Ishikawa (cell line): ENCODE measurements around the gene PROK1.

Experiments used
- CEBPB ChIP-seq: IDR thresholded peaks from 2 replicates; pipeline ENCODE4 v1.6.1; 2012
- CREB1 ChIP-seq: IDR thresholded peaks from 2 replicates; pipeline ENCODE4 v1.6.1; 2012; ENCODE audit warnings: low read depth
- EGR1 ChIP-seq: IDR thresholded peaks from 2 replicates; pipeline ENCODE4 v1.6.1; 2012
- EP300 ChIP-seq: IDR thresholded peaks from 2 replicates; pipeline ENCODE4 v1.6.1; 2012; ENCODE audit warnings: borderline replicate concordance
- NFIC ChIP-seq: IDR thresholded peaks from 2 replicates; pipeline ENCODE4 v1.6.1; 2012
- RAD21 ChIP-seq: IDR thresholded peaks from 2 replicates; pipeline ENCODE4 v1.6.1; 2012; ENCODE audit warnings: low read depth
- TAF1 ChIP-seq: IDR thresholded peaks from 2 replicates; pipeline ENCODE4 v1.6.1; 2012; ENCODE audit warnings: low read depth, mild to moderate bottlenecking
- TCF12 ChIP-seq: IDR thresholded peaks from 2 replicates; pipeline ENCODE4 v1.6.1; 2012; ENCODE audit warnings: low read depth
- YY1 ChIP-seq: IDR thresholded peaks from 2 replicates; pipeline ENCODE4 v1.6.1; 2012; ENCODE audit warnings: low read depth
- ZBTB7A ChIP-seq: IDR thresholded peaks from 2 replicates; pipeline ENCODE4 v1.6.1; 2012; ENCODE audit warnings: low read depth
- TF ChIP-seq, protein P1 (sequence below): IDR thresholded peaks from 2 replicates; pipeline ENCODE4 v1.6.1; 2012
- TF ChIP-seq, protein P2 (sequence below): IDR thresholded peaks from 2 replicates; pipeline ENCODE4 v1.6.1; 2012; ENCODE audit warnings: low read depth, mild to moderate bottlenecking

DNA sequence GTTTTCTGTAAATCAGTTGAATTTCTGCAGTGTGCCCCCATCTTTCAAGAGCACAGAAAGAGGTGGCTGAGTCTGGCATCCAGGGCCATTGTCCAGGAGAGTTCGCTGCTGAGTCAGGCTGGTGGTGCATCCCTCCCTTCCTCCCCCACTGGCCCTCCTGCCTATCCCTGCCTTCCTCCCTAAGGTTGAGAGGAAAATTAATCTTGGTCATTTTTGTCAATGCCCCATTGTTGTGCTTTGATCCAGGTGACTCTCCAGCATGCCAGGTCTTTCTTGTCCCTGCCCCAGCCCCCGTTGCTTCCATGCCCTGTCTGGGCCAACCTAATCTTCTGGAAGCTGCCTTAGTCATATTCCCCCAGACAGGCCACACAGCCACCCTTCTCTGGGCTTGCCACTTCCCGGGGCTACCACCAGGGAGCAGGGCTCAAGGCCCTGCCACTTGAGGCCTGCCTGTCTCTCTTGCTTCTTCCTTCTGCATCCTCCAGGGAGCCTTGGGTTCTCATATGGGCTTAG lies 26.6 kb downstream of the PROK1 start:
- no peak for TF ChIP-seq EP300
- no peak for TF ChIP-seq EGR1
- TF ChIP-seq CREB1 = no peak
- TF ChIP-seq, protein P1, sequence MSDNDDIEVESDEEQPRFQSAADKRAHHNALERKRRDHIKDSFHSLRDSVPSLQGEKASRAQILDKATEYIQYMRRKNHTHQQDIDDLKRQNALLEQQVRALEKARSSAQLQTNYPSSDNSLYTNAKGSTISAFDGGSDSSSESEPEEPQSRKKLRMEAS = no peak
- TF ChIP-seq TAF1 = no peak
- TF ChIP-seq, protein P2, sequence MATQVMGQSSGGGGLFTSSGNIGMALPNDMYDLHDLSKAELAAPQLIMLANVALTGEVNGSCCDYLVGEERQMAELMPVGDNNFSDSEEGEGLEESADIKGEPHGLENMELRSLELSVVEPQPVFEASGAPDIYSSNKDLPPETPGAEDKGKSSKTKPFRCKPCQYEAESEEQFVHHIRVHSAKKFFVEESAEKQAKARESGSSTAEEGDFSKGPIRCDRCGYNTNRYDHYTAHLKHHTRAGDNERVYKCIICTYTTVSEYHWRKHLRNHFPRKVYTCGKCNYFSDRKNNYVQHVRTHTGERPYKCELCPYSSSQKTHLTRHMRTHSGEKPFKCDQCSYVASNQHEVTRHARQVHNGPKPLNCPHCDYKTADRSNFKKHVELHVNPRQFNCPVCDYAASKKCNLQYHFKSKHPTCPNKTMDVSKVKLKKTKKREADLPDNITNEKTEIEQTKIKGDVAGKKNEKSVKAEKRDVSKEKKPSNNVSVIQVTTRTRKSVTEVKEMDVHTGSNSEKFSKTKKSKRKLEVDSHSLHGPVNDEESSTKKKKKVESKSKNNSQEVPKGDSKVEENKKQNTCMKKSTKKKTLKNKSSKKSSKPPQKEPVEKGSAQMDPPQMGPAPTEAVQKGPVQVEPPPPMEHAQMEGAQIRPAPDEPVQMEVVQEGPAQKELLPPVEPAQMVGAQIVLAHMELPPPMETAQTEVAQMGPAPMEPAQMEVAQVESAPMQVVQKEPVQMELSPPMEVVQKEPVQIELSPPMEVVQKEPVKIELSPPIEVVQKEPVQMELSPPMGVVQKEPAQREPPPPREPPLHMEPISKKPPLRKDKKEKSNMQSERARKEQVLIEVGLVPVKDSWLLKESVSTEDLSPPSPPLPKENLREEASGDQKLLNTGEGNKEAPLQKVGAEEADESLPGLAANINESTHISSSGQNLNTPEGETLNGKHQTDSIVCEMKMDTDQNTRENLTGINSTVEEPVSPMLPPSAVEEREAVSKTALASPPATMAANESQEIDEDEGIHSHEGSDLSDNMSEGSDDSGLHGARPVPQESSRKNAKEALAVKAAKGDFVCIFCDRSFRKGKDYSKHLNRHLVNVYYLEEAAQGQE = no peak
- no peak for TF ChIP-seq TCF12
- TF ChIP-seq RAD21 = no peak
- TF ChIP-seq NFIC = no peak
- TF ChIP-seq YY1 = no peak
- TF ChIP-seq CEBPB = no peak
- TF ChIP-seq ZBTB7A = no peak
